K562 (cell line): ENCODE data around the gene MET. TPM values are rescaled to one million over a fixed set of nuclear protein-coding genes. Genes with fewer than 3 reads are reported as not detected.

Source experiments
- ATAC-seq: fragments of 200-7000 bp; cut with Tn5 transposase; 3 replicates; pipeline ENCODE4 v1.9.1; 2020; ENCODE audit warnings: moderate library complexity
- BruUV-seq: library from RNA; stranded (reverse); fragments of 400-500 nt; replicated peaks from 2 replicates; lab custom pipeline; 2021; lab: Mats Ljungman, UMichigan
- CTCF ChIA-PET: fragments of 300-600 bp; formaldehyde crosslinking; extraction: SDS; loops from one replicate; lab custom pipeline; 2021; ENCODE audit warnings: low intra/inter-chr PET ratio; lab: Yijun Ruan, JAX
- POLR2A ChIA-PET: fragments of 300-600, 350-650 bp; sonication (Branson Sonifier 250); formaldehyde crosslinking; extraction: SDS; loops from one replicate; lab custom pipeline; 2021; ENCODE audit warnings: antibody characterized with exemption, inconsistent platforms; lab: Yijun Ruan, JAX
- DNase-seq, 4 experiments: peaks; one replicate each; pipeline versions ENCODE4 v3.0.0 to v3.0.0-alpha.2; 2011 to 2018; ENCODE audit warnings: low spot score in 3 of 4, mixed read lengths in 3 of 4; ENCODE audit errors: extremely low read depth in 1 of 4
- FAIRE-seq: peaks from 2 replicates; lab custom pipeline; 2011; peaks lifted over from hg19 to GRCh38; lab: Jason Lieb, UNC
- H2AFZ ChIP-seq: 2 replicates; pipeline ENCODE4 v1.6.0; 2011; ENCODE audit warnings: low read depth, low read length, control low read depth, inconsistent platforms
- H3K27ac ChIP-seq: fragments of 200-600 bp; 3 replicates; pipeline ENCODE4 v1.8.0; 2011; ENCODE audit warnings: low read depth, mild to moderate bottlenecking, control low read depth, inconsistent platforms, low read length, moderate library complexity, mixed read lengths; ENCODE audit errors: extremely low read depth
- H3K27me3 ChIP-seq, 2 experiments: fragments of 300-600 bp in 1 of 2; 2 replicates in 1 of 2; 3 replicates in 1 of 2; pipeline versions ENCODE4 v1.6.0 to v1.8.0; 2011; ENCODE audit warnings: inconsistent platforms in 2 of 2, low read length in 2 of 2, mild to moderate bottlenecking in 1 of 2, mixed read lengths in 1 of 2, moderate library complexity in 1 of 2; ENCODE audit not compliant: control insufficient read depth in 2 of 2, insufficient read depth in 2 of 2
- H3K36me3 ChIP-seq: fragments of 300-600 bp; 3 replicates; pipeline ENCODE4 v1.8.0; 2011; ENCODE audit warnings: mild to moderate bottlenecking, low read length, inconsistent platforms; ENCODE audit not compliant: control insufficient read depth, insufficient read depth
- H3K4me1 ChIP-seq, 2 experiments: fragments of 200-600 bp in 1 of 2; replicated peaks in 1 of 2; 2 replicates in 1 of 2; 3 replicates in 1 of 2; pipeline versions ENCODE4 v1.5.1 to v1.8.0; 2011; ENCODE audit warnings: inconsistent platforms in 2 of 2, low read length in 2 of 2, mild to moderate bottlenecking in 1 of 2, mixed read lengths in 1 of 2, moderate library complexity in 1 of 2; ENCODE audit not compliant: control insufficient read depth in 2 of 2, insufficient read depth in 2 of 2
- H3K4me2 ChIP-seq: 2 replicates; pipeline ENCODE4 v1.6.1; 2011; ENCODE audit warnings: low read length, control low read depth, inconsistent platforms, mixed read lengths; ENCODE audit not compliant: insufficient read depth
- H3K4me3 ChIP-seq: fragments of 200-600 bp; sonication (generic), shearing (Covaris generic); 2 replicates; pipeline ENCODE4 v1.5.1; 2016; ENCODE audit warnings: control low read depth, inconsistent platforms
- H3K79me2 ChIP-seq: fragments of 200-600 bp; 3 replicates; pipeline ENCODE4 v1.8.0; 2011; ENCODE audit warnings: low read length, inconsistent platforms; ENCODE audit not compliant: control insufficient read depth, insufficient read depth
- H3K9ac ChIP-seq, 2 experiments: 2 replicates each; pipeline versions ENCODE4 v1.6.0 to v1.6.1; 2011; ENCODE audit warnings: low read depth in 2 of 2, low read length in 2 of 2, control low read depth in 1 of 2, inconsistent platforms in 1 of 2, mild to moderate bottlenecking in 1 of 2, mixed read lengths in 1 of 2; ENCODE audit not compliant: insufficient read depth in 1 of 2
- H3K9me1 ChIP-seq: one replicate; pipeline ENCODE4 v1.6.0; 2011; ENCODE audit warnings: inconsistent platforms, mild to moderate bottlenecking, low read length, moderate library complexity; ENCODE audit not compliant: control insufficient read depth, insufficient read depth
- H3K9me3 ChIP-seq: replicated peaks from 2 replicates; pipeline ENCODE4 v1.5.1; 2011; ENCODE audit warnings: low read depth, low read length, inconsistent platforms; ENCODE audit not compliant: control insufficient read depth, insufficient read depth
- H4K20me1 ChIP-seq: replicated peaks from 2 replicates; pipeline ENCODE4 v1.6.1; 2011; ENCODE audit warnings: low read length, inconsistent platforms, mixed read lengths; ENCODE audit not compliant: control insufficient read depth, insufficient read depth
- BDP1 ChIP-seq: IDR thresholded peaks from 3 replicates; pipeline ENCODE4 v1.6.1; 2011; ENCODE audit not compliant: insufficient read length, insufficient read depth
- BHLHE40 ChIP-seq: IDR thresholded peaks from 2 replicates; pipeline ENCODE4 v1.6.1; 2011; ENCODE audit warnings: low read length, improper control_type of control experiment
- EP300 ChIP-seq: IDR thresholded peaks from 2 replicates; pipeline ENCODE4 v1.6.1; 2012; ENCODE audit warnings: low read length, improper control_type of control experiment
- HMG20A ChIP-seq: fragments of 450-650 bp; formaldehyde crosslinking; conservative IDR thresholded peaks from 2 replicates; pipeline ENCODE4 v1.4.0; 2020; ENCODE audit warnings: mild to moderate bottlenecking, mixed read lengths
- MTA1 ChIP-seq: fragments of 450-650 bp; IDR thresholded peaks from 2 replicates; pipeline ENCODE4 v1.6.1; 2017; ENCODE audit warnings: borderline replicate concordance
- NR1H2 ChIP-seq: sonication (generic); formaldehyde crosslinking; IDR thresholded peaks from 2 replicates; pipeline ENCODE4 v1.4.0; 2020; ENCODE audit warnings: mild to moderate bottlenecking, missing genetic modification reagents
- POU5F1 ChIP-seq: fragments of 150-350 bp; IDR thresholded peaks from 2 replicates; pipeline ENCODE4 v1.6.1; 2014; ENCODE audit warnings: borderline replicate concordance, low read length, low read depth, mild to moderate bottlenecking; ENCODE audit not compliant: partially characterized antibody
- RUNX1 ChIP-seq: sonication (generic); IDR thresholded peaks from 2 replicates; pipeline ENCODE4 v1.6.1; 2016; ENCODE audit warnings: antibody characterized with exemption, low read depth
- SAP30 ChIP-seq: fragments of 200-600 bp; sonication (generic); IDR thresholded peaks from 2 replicates; pipeline ENCODE4 v1.6.1; 2012; ENCODE audit warnings: borderline replicate concordance, low read depth, mild to moderate bottlenecking, moderate library complexity, low read length, control low read depth, inconsistent platforms; ENCODE audit not compliant: insufficient read depth, poor library complexity, severe bottlenecking
- SIRT6 ChIP-seq: IDR thresholded peaks from one replicate; pipeline ENCODE4 v1.6.1; 2012; ENCODE audit warnings: low read depth, mild to moderate bottlenecking, control low read depth, inconsistent platforms, low read length, moderate library complexity
- TEAD4 ChIP-seq, 2 experiments: sonication (generic) in 1 of 2; formaldehyde crosslinking in 1 of 2; IDR thresholded peaks; 2 replicates each; pipeline versions ENCODE4 v1.6.1 to v1.8.0; 2012 to 2022; ENCODE audit warnings: borderline replicate concordance in 1 of 2, inconsistent platforms in 1 of 2, low read length in 1 of 2, mild to moderate bottlenecking in 1 of 2, missing genetic modification reagents in 1 of 2
- ZNF347 ChIP-seq: fragments of 450-650 bp; formaldehyde crosslinking; IDR thresholded peaks from 2 replicates; pipeline ENCODE4 v1.4.0; 2020; ENCODE audit warnings: low read depth, mild to moderate bottlenecking, moderate library complexity
- ZNF57 ChIP-seq: fragments of 450-650 bp; formaldehyde crosslinking; IDR thresholded peaks from 2 replicates; pipeline ENCODE4 v1.4.0; 2020; ENCODE audit warnings: mild to moderate bottlenecking, moderate library complexity
- ZNF780A ChIP-seq: fragments of 250-450 bp; sonication (Bioruptor Pico); IDR thresholded peaks from 2 replicates; pipeline ENCODE4 v1.5.0; 2021; ENCODE audit warnings: mild to moderate bottlenecking
- WGBS: fragments of 100-300 bp; shearing (Covaris generic); methylation state at CpG from one replicate; pipeline ENCODE4 v1.1.6; 2016; ENCODE audit warnings: low coverage, mixed read lengths; ENCODE audit not compliant: insufficient coverage; ENCODE audit errors: missing lambda C conversion rate; 5-methylcytosine and 5-hydroxymethylcytosine counted together
- in situ Hi-C: fragments of 300-500 bp; cut with MboI; formaldehyde crosslinking; loops from 4 replicates; pipeline ENCODE4 v1.15.0; 2018; ENCODE audit warnings: inconsistent platforms, mixed read lengths
- intact Hi-C: fragments of 100-400 bp; cut with micrococcal nuclease; formaldehyde crosslinking; loops from 2 replicates; pipeline ENCODE4 v1.14.2; 2022
- polyA plus RNA-seq, 8 experiments: library from polyadenylated mRNA; depleted of rRNA in 4 of 8; stranded (reverse) in 5 of 8; unstranded in 3 of 8; fragments of >200 nt; fragmentation: Nextera tagmentation in 2 of 8; fragmentation: Illumina TruSeq in 1 of 8; extraction: Ambion mirVana in 2 of 8; extraction: Trizol in 1 of 8; gene quantifications; 2 replicates each; pipeline versions ENCODE4 v1.2.1 to v1.2.3, GENCODE V29; 2011 to 2014; ENCODE audit warnings: inconsistent platforms in 1 of 8, missing spikeins in 1 of 8
- total RNA-seq, 7 experiments: library from RNA; depleted of rRNA in 6 of 7; stranded (reverse); fragments of >200 nt in 6 of 7; fragmentation: Illumina TruSeq in 2 of 7; extraction: Trizol in 2 of 7; gene quantifications; 2 replicates each; pipeline versions ENCODE4 v1.2.1 to v1.2.3, GENCODE V29; 2011 to 2021; ENCODE audit warnings: low replicate concordance in 1 of 7
- TF ChIP-seq, protein P1 (sequence below): fragments of 250-450 bp; sonication (Bioruptor Pico); IDR thresholded peaks from 2 replicates; pipeline ENCODE4 v1.4.0; 2020; ENCODE audit warnings: mild to moderate bottlenecking
- TF ChIP-seq, protein P2 (sequence below): fragments of 450-650 bp; conservative IDR thresholded peaks from 2 replicates; pipeline ENCODE4 v1.6.1; 2016; ENCODE audit warnings: missing genetic modification characterization, low read depth, mild to moderate bottlenecking, missing compliant biosample characterization, moderate library complexity
- TF ChIP-seq, protein P3 (sequence below), 2 experiments: fragments of 200-800 bp in 1 of 2; sonication (Bioruptor generic) in 1 of 2; sonication (generic) in 1 of 2; formaldehyde crosslinking in 1 of 2; IDR thresholded peaks in 1 of 2; conservative IDR thresholded peaks in 1 of 2; 2 replicates each; pipeline versions ENCODE4 v1.5.0 to v1.6.1; 2016 to 2020; ENCODE audit warnings: missing compliant biosample characterization in 1 of 2, missing genetic modification characterization in 1 of 2, missing genetic modification reagents in 1 of 2

The MET gene
- total and polyA plus RNA-seq, 9 of the 15 experiments (the other 6 are each of a cell fraction or from before 2014, with no cell fraction given), result 0.84 to 2.4 (median 1.1) TPM

DNA sequence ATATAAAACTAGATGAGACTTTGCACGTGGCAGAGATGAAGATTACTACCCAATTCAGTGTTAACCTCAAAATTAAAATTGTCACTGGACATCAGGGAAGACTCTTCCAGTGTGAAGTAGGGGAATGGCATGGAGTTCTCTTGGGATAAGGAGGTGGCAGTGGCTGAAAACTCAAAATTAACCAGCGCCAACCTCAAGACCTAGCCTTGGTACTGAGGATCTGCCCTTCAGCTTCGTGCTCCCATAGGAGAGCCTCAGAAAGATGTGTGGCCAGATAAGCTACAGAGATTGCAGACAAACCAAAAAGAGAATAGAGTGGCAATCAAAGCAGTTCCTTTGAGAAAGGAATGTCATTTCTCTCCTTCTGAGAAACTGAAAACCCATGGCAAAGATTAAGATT, 143.0 kb downstream of the MET start (continued):
- TF ChIP-seq, protein P1, sequence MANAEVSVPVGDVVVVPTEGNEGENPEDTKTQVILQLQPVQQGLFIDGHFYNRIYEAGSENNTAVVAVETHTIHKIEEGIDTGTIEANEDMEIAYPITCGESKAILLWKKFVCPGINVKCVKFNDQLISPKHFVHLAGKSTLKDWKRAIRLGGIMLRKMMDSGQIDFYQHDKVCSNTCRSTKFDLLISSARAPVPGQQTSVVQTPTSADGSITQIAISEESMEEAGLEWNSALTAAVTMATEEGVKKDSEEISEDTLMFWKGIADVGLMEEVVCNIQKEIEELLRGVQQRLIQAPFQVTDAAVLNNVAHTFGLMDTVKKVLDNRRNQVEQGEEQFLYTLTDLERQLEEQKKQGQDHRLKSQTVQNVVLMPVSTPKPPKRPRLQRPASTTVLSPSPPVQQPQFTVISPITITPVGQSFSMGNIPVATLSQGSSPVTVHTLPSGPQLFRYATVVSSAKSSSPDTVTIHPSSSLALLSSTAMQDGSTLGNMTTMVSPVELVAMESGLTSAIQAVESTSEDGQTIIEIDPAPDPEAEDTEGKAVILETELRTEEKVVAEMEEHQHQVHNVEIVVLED (CRISPR knock-in tag), result no peak
- TF ChIP-seq BDP1, result no peak

DNA sequence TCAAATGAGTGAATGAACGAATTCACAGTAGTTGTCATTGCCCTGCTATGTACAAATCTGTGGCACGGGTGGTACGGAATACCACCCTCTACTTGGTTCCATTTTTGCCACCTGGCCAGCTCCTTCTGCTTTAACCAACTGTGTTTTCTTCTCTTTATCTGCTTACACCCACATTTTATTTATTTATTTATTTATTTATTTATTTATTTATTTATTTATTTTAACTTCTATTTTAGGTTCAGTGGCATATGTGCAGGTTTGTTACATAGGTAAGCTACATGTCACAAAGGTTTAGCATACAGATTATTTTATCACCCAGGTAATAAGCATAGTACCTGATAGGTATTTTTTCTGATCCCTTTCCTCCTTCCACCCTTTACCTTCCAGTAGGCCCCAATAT, 148.2 kb downstream of the MET start:
- POLR2A ChIA-PET, result interaction anchor here (0.6 to 1.0 kb wide), 2 partner anchors 64 to 193 kb away, joined by 3 to 5 read pairs; no protein-coding TSS in a partner anchor
- TF ChIP-seq RUNX1 (no peak), EP300 (no peak), MTA1 (no peak), HMG20A (CRISPR knock-in tag) (no peak), ZNF780A (CRISPR knock-in tag) (no peak), ZNF57 (CRISPR knock-in tag) (no peak), SAP30 (no peak), POU5F1 (no peak), SIRT6 (no peak), TEAD4 (IDR thresholded peaks at IDR 0.05; ENCODE audit: low read length) (no peak), TEAD4 (CRISPR knock-in tag; IDR thresholded peaks at IDR 0.05; ENCODE audit: borderline replicate concordance) (no peak), BHLHE40 (no peak), NR1H2 (CRISPR knock-in tag) (no peak), ZNF347 (CRISPR knock-in tag) (no peak)
- TF ChIP-seq, protein P2, sequence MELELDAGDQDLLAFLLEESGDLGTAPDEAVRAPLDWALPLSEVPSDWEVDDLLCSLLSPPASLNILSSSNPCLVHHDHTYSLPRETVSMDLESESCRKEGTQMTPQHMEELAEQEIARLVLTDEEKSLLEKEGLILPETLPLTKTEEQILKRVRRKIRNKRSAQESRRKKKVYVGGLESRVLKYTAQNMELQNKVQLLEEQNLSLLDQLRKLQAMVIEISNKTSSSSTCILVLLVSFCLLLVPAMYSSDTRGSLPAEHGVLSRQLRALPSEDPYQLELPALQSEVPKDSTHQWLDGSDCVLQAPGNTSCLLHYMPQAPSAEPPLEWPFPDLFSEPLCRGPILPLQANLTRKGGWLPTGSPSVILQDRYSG (tag), result no peak
- TF ChIP-seq, protein P3, sequence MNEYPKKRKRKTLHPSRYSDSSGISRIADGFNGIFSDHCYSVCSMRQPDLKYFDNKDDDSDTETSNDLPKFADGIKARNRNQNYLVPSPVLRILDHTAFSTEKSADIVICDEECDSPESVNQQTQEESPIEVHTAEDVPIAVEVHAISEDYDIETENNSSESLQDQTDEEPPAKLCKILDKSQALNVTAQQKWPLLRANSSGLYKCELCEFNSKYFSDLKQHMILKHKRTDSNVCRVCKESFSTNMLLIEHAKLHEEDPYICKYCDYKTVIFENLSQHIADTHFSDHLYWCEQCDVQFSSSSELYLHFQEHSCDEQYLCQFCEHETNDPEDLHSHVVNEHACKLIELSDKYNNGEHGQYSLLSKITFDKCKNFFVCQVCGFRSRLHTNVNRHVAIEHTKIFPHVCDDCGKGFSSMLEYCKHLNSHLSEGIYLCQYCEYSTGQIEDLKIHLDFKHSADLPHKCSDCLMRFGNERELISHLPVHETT (CRISPR knock-in tag; conservative IDR thresholded peaks at IDR 0.05 in 1 of 2, IDR thresholded peaks at IDR 0.05 in 1 of 2), result no peak

More for the DNA sequence above, 148.2 kb downstream of the MET start:
- no peaks in the 10 kb centered on the region for H3K9me1 ChIP-seq
- DNase-seq (no peak), FAIRE-seq (no peak), ATAC-seq (no peak)
- H3K9ac ChIP-seq, result no peak overlapping the region
- no peak overlapping the region for H3K4me2 ChIP-seq
- H3K79me2 ChIP-seq, result no peaks in the 10 kb centered on the region
- H3K27me3 ChIP-seq, result peaks cover 0 to 14% of the 10 kb centered on the region in 2 experiments; a peak in 2 of 5 replicates
- H3K36me3 ChIP-seq, result no peaks in the 10 kb centered on the region
- WGBS, result 5% methylated on average over 3 of the region's 3 CpGs
- no peaks in the 10 kb centered on the region for H3K9me3 ChIP-seq
- in situ Hi-C loops (no loop called here), intact Hi-C loops (no loop called here)
- no peak overlapping the region for H3K4me3 ChIP-seq
- H2AFZ ChIP-seq, result no peak overlapping the region
- H4K20me1 ChIP-seq, result no peaks in the 10 kb centered on the region
- CTCF ChIA-PET, result no interaction called here
- H3K4me1 ChIP-seq, result no peaks in the 10 kb centered on the region
- no TSS peak for BruUV-seq
- no peak overlapping the region for H3K27ac ChIP-seq
